ENCODE measurements around the gene RBM45. TPM values are rescaled to one million over a fixed set of nuclear protein-coding genes. Genes with fewer than 3 reads are reported as not detected.

RBM45 gene
- polyA plus RNA-seq, 1 donor (not counting 4 experiments of a cell fraction or from before 2014, with no cell fraction given), result 19.1 TPM

DNA sequence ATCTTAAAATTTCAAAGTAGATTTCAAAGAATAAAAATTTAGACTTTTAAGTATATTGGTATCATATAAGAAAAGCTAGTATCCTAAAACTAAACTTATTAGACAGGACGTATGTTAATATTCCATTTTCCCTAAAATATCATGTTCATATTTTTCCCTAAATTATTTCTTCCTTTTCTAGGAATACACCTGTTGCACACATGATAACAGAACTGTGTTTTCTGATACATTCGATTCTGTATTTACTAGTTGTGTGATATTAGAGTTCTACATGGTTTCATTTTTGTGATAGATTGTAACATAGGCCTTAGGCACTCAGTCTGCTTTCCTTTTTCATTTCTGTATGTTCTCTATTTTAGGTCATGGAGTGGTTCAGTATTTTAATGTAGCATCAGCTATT lies 10.9 kb downstream of the RBM45 start:
- dilution Hi-C loops (cut with MboI; ENCODE audit: extremely low pct_ligation_motif_present, low sequenced_read_pairs), result no loop called here
- H3K4me3 ChIP-seq (ENCODE audit: control insufficient read depth in 2 of 3, extremely low read depth in 1 of 3, insufficient read depth in 2 of 3, low read depth in 1 of 3, low read length in 3 of 3), result no peak overlapping the region
- H3K9me1 ChIP-seq (ENCODE audit: control insufficient read depth, extremely low read depth, insufficient read depth, low read length), result no peaks in the 10 kb centered on the region
- no peak for TF ChIP-seq EZH2 (IDR thresholded peaks at IDR 0.05; ENCODE audit: low read length)
- TF ChIP-seq, protein P1, sequence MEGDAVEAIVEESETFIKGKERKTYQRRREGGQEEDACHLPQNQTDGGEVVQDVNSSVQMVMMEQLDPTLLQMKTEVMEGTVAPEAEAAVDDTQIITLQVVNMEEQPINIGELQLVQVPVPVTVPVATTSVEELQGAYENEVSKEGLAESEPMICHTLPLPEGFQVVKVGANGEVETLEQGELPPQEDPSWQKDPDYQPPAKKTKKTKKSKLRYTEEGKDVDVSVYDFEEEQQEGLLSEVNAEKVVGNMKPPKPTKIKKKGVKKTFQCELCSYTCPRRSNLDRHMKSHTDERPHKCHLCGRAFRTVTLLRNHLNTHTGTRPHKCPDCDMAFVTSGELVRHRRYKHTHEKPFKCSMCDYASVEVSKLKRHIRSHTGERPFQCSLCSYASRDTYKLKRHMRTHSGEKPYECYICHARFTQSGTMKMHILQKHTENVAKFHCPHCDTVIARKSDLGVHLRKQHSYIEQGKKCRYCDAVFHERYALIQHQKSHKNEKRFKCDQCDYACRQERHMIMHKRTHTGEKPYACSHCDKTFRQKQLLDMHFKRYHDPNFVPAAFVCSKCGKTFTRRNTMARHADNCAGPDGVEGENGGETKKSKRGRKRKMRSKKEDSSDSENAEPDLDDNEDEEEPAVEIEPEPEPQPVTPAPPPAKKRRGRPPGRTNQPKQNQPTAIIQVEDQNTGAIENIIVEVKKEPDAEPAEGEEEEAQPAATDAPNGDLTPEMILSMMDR (optimal IDR thresholded peaks at IDR 0.05 in 1 of 3, IDR thresholded peaks at IDR 0.05 in 1 of 3, conservative IDR thresholded peaks at IDR 0.05 in 1 of 3; ENCODE audit: extremely low read depth in 1 of 3, insufficient read depth in 2 of 3, low read length in 3 of 3), result no peak
- no peaks in the 10 kb centered on the region for H4K20me1 ChIP-seq (ENCODE audit: control insufficient read depth, extremely low read depth, insufficient read depth, low read length)
- no peak overlapping the region for H3K4me2 ChIP-seq (ENCODE audit: control insufficient read depth, extremely low read depth, insufficient read depth, low read depth, low read length)
- DNase-seq (ENCODE audit: low read depth, low spot score), result no peak
- no peak overlapping the region for H3K9ac ChIP-seq (ENCODE audit: control insufficient read depth, extremely low read depth, insufficient read depth, low read length)
- no peaks in the 10 kb centered on the region for H3K4me1 ChIP-seq (ENCODE audit: control insufficient read depth, extremely low read depth, insufficient read depth, low read length)
- no peak overlapping the region for H3K27ac ChIP-seq (ENCODE audit: control insufficient read depth, insufficient read depth, low read length)
- no peak overlapping the region for H2AFZ ChIP-seq (ENCODE audit: control insufficient read depth, low read length)
- no peak for FAIRE-seq
- peaks cover 0 to 5% of the 10 kb centered on the region in 2 experiments for H3K36me3 ChIP-seq (ENCODE audit: control insufficient read depth in 2 of 2, extremely low read depth in 1 of 2, insufficient read depth in 2 of 2, low read length in 2 of 2)
- no peaks in the 10 kb centered on the region for H3K27me3 ChIP-seq (ENCODE audit: control insufficient read depth, extremely low read depth, insufficient read depth, low read length)
- no peaks in the 10 kb centered on the region for H3K9me3 ChIP-seq (ENCODE audit: control insufficient read depth, low read depth, low read length)
- H3K79me2 ChIP-seq (ENCODE audit: control insufficient read depth, insufficient read depth, low read length), result no peaks in the 10 kb centered on the region

DNA sequence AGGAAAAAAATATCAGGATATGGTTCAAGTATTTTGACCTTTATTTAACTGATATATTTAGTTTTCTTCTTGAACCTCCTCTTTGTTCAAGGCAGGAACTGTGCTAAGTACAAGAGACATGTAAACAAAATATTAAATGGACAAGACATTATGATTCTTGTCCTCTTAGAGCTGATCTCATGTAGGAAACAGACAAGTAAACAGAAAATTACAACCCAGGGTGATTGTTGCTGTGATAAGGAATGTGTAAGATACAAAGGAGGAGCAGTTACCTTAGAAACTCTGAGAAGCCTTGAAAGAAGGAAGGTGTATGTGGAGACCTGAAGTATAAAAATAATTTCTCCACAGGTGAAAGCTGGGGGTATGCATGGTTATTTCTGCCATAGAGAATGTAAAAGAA lies 12.9 kb downstream of the RBM45 start:
- H3K27me3 ChIP-seq (ENCODE audit: control insufficient read depth, extremely low read depth, insufficient read depth, low read length), result no peaks in the 10 kb centered on the region
- H3K79me2 ChIP-seq (ENCODE audit: control insufficient read depth, insufficient read depth, low read length), result no peaks in the 10 kb centered on the region
- H2AFZ ChIP-seq (ENCODE audit: control insufficient read depth, low read length), result no peak overlapping the region
- H3K36me3 ChIP-seq (ENCODE audit: control insufficient read depth in 2 of 2, extremely low read depth in 1 of 2, insufficient read depth in 2 of 2, low read length in 2 of 2), result peaks cover 0 to 5% of the 10 kb centered on the region in 2 experiments
- no peak overlapping the region for H3K4me2 ChIP-seq (ENCODE audit: control insufficient read depth, extremely low read depth, insufficient read depth, low read depth, low read length)
- no peaks in the 10 kb centered on the region for H3K9me3 ChIP-seq (ENCODE audit: control insufficient read depth, low read depth, low read length)
- H3K9me1 ChIP-seq (ENCODE audit: control insufficient read depth, extremely low read depth, insufficient read depth, low read length), result no peaks in the 10 kb centered on the region
- H3K4me3 ChIP-seq (ENCODE audit: control insufficient read depth in 2 of 3, extremely low read depth in 1 of 3, insufficient read depth in 2 of 3, low read depth in 1 of 3, low read length in 3 of 3), result no peak overlapping the region
- H3K27ac ChIP-seq (ENCODE audit: control insufficient read depth, insufficient read depth, low read length), result no peak overlapping the region
- TF ChIP-seq EZH2 (IDR thresholded peaks at IDR 0.05; ENCODE audit: low read length), result no peak
- TF ChIP-seq, protein P1 (optimal IDR thresholded peaks at IDR 0.05 in 1 of 3, IDR thresholded peaks at IDR 0.05 in 1 of 3, conservative IDR thresholded peaks at IDR 0.05 in 1 of 3; ENCODE audit: extremely low read depth in 1 of 3, insufficient read depth in 2 of 3, low read length in 3 of 3), result no peak
- H3K9ac ChIP-seq (ENCODE audit: control insufficient read depth, extremely low read depth, insufficient read depth, low read length), result no peak overlapping the region
- H4K20me1 ChIP-seq (ENCODE audit: control insufficient read depth, extremely low read depth, insufficient read depth, low read length), result no peaks in the 10 kb centered on the region
- no peaks in the 10 kb centered on the region for H3K4me1 ChIP-seq (ENCODE audit: control insufficient read depth, extremely low read depth, insufficient read depth, low read length)
- DNase-seq (ENCODE audit: low read depth, low spot score) (no peak), FAIRE-seq (no peak)
- dilution Hi-C loops (cut with MboI; ENCODE audit: extremely low pct_ligation_motif_present, low sequenced_read_pairs), result no loop called here
